ENCODE results near the gene CIROP.

Gene CIROP

GRCh38 chr14:23115039-23115731 is 10.4 kb upstream of the CIROP start:
- no peak for DNase-seq (ENCODE audit: low read depth)
- no peak overlapping the region for H3K4me3 ChIP-seq (ENCODE audit: low read depth, low read length)
- TF ChIP-seq CTCF (IDR thresholded peaks at IDR 0.05; ENCODE audit: insufficient read depth, low read depth, low read length, missing control alignments), result no peak

- H3K4me3 ChIP-seq (ENCODE audit: low read depth, low read length), result no peak overlapping the region
- no peak for DNase-seq (ENCODE audit: low read depth)
- TF ChIP-seq CTCF (IDR thresholded peaks at IDR 0.05; ENCODE audit: insufficient read depth, low read depth, low read length, missing control alignments), result no peak
These were observed 9.9 kb upstream of the CIROP start for GRCh38 chr14:23114669-23115038.

- TF ChIP-seq CTCF (IDR thresholded peaks at IDR 0.05; ENCODE audit: insufficient read depth, low read depth, low read length, missing control alignments), result no peak
- H3K4me3 ChIP-seq (ENCODE audit: low read depth, low read length), result no peak overlapping the region
- DNase-seq (ENCODE audit: low read depth), result no peak
These were observed 9.3 kb upstream of the CIROP start for GRCh38 chr14:23114120-23114458.

- no peak for TF ChIP-seq CTCF (IDR thresholded peaks at IDR 0.05; ENCODE audit: insufficient read depth, low read depth, low read length, missing control alignments)
- no peak for DNase-seq (ENCODE audit: low read depth)
- no peak overlapping the region for H3K4me3 ChIP-seq (ENCODE audit: low read depth, low read length)
These were observed 8.8 kb upstream of the CIROP start for GRCh38 chr14:23113431-23114119.

GRCh38 chr14:23112359-23113178 is 7.8 kb upstream of the CIROP start:
- no peak for DNase-seq (ENCODE audit: low read depth)
- TF ChIP-seq CTCF (IDR thresholded peaks at IDR 0.05; ENCODE audit: insufficient read depth, low read depth, low read length, missing control alignments), result no peak
- no peak overlapping the region for H3K4me3 ChIP-seq (ENCODE audit: low read depth, low read length)

- no peak overlapping the region for H3K4me3 ChIP-seq (ENCODE audit: low read depth, low read length)
- no peak for TF ChIP-seq CTCF (IDR thresholded peaks at IDR 0.05; ENCODE audit: insufficient read depth, low read depth, low read length, missing control alignments)
- no peak for DNase-seq (ENCODE audit: low read depth)
These were observed 6.0 kb upstream of the CIROP start for GRCh38 chr14:23110579-23111365.

Data from GM12865 (cell line).